Neural crest cell (in vitro differentiated cells): Measurements from ENCODE around the gene DGCR6. TPM values are rescaled to one million over a fixed set of nuclear protein-coding genes. Genes with fewer than 3 reads are reported as not detected.
"Not testable (repeated sequence)": the region's sequence is repeated elsewhere in the genome, so short reads cannot be mapped to it uniquely, and the experiment has no call there.

Experiments used
- DNase-seq: peaks from one replicate; pipeline ENCODE4 v3.0.0; 2021; ENCODE audit warnings: low read depth, mixed read lengths, low spot score
- H3K27ac Mint-ChIP-seq: one replicate; pipeline ENCODE4 v1.8.0; 2021; ENCODE audit warnings: mild to moderate bottlenecking, mixed read lengths; ENCODE audit not compliant: unreplicated experiment
- H3K27me3 Mint-ChIP-seq: 2 replicates; pipeline ENCODE4 v1.8.0; 2021; ENCODE audit warnings: low read depth, mild to moderate bottlenecking, mixed read lengths
- H3K36me3 Mint-ChIP-seq: 2 replicates; pipeline ENCODE4 v1.8.0; 2021; ENCODE audit warnings: low read depth, mild to moderate bottlenecking, mixed read lengths
- H3K4me1 Mint-ChIP-seq: 2 replicates; pipeline ENCODE4 v1.8.0; 2021; ENCODE audit warnings: mixed read lengths
- H3K4me3 Mint-ChIP-seq: one replicate; pipeline ENCODE4 v1.8.0; 2021; ENCODE audit warnings: mild to moderate bottlenecking, mixed read lengths
- H3K9me3 Mint-ChIP-seq: 2 replicates; pipeline ENCODE4 v1.8.0; 2021; ENCODE audit warnings: mixed read lengths
- total RNA-seq: library from RNA; stranded (reverse); gene quantifications from 2 replicates; pipeline ENCODE4 v1.2.1, GENCODE V29; 2021

The DGCR6 gene
- total RNA-seq, 1 donor from 2014 or later: 4.9 TPM

DNA sequence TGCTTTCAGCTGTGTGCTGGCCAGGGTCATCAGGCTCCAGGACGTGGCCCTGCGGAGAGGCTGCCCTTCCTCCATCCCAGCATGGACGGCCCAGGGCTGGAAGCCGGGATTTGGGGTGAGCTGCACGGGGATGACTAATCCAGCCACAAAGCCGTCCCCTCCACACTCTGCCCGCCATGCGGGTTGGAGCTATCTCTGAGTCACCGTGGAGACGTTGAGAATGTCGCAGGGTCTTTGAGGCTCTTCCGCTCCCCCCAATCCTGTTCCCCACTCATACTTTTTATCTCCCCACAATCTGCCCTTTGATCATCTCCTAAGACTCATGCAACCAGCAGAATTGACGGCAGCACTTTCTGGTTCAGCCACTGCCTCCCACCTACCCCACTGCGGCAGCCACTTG is 52.6 kb downstream of the DGCR6 start:
- H3K4me1 Mint-ChIP-seq, DNase-seq, H3K36me3 Mint-ChIP-seq, H3K27ac Mint-ChIP-seq, H3K27me3 Mint-ChIP-seq, H3K4me3 Mint-ChIP-seq, H3K9me3 Mint-ChIP-seq: not testable (repeated sequence)

GRCh38 chr22:18959266-18959665 is 53.1 kb downstream of the DGCR6 start:
- H3K4me3 Mint-ChIP-seq, H3K27me3 Mint-ChIP-seq, H3K9me3 Mint-ChIP-seq, H3K27ac Mint-ChIP-seq, H3K36me3 Mint-ChIP-seq, H3K4me1 Mint-ChIP-seq, DNase-seq: not testable (repeated sequence)

- not testable (repeated sequence) for H3K4me3 Mint-ChIP-seq, H3K27me3 Mint-ChIP-seq, H3K27ac Mint-ChIP-seq, H3K9me3 Mint-ChIP-seq, H3K4me1 Mint-ChIP-seq, DNase-seq, H3K36me3 Mint-ChIP-seq
Measured at GRCh38 chr22:18959741-18960140, 53.6 kb downstream of the DGCR6 start.

DNA sequence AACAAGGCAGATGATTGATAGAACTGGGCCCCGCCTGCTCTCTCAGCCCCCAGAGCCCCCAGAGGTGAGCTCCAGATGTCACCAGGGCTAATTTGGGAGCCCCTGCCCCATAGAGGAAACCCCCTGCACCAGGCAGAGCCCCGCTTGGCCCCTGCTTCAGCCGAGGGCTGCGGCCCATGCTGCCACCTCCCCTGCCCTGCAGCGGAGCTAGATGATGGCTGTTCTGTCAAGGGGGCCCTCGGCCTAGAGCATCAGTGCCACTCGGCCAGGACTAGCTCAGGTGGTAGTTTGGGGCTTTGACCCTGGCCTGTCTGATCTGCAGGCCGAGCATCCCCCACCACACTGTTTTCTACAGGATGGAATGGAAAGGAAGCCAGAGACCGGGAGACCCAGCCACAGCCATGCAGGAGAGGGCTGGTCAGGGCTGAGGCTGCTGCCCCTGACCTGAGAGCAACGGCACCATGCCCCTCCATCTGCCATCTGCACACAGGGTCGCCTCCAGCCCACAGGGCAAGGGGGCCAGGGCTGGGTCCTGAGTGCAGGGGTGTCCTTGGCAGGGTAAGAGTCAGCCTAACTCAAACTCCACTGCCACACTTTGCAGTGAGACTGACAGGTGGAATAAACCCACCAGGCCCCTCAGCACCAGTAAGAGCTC is 54.2 kb downstream of the DGCR6 start:
- not testable (repeated sequence) for H3K4me3 Mint-ChIP-seq, H3K4me1 Mint-ChIP-seq, DNase-seq, H3K27ac Mint-ChIP-seq, H3K9me3 Mint-ChIP-seq, H3K36me3 Mint-ChIP-seq, H3K27me3 Mint-ChIP-seq

DNA sequence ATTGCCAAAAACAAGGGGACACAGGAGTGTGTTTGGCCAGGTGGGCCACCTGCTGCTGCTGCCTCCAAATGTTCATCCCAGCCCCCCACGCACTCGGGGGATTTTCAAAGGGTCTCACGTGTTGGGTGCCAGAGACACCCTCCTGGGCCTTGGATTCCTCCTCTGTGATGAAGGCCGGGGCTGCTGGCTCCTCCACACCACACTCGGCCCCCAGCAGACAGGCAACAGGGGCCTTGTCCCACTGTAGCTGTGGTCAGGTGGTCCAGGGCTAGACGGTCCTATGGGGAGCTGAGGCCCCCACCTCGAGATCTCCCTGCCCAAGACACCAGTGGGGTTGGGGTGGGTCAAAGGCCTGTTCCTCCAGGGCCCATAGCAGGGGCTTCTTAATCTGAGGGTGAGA is 55.1 kb downstream of the DGCR6 start:
- not testable (repeated sequence) for DNase-seq, H3K27me3 Mint-ChIP-seq, H3K4me1 Mint-ChIP-seq, H3K27ac Mint-ChIP-seq, H3K4me3 Mint-ChIP-seq, H3K9me3 Mint-ChIP-seq, H3K36me3 Mint-ChIP-seq

Other genes starting within 250 kb of the DGCR6 start
- 0.09 and 1.3 TPM in 2 replicates for gene PRODH, start 30.0 kb downstream of the DGCR6 start, total RNA-seq
- gene DGCR2, start 216.1 kb downstream of the DGCR6 start, total RNA-seq: 83.6 and 91.6 TPM in 2 replicates
- not detected in 2 replicates for gene TSSK2, start 225.0 kb downstream of the DGCR6 start, total RNA-seq
- gene ESS2, start 238.3 kb downstream of the DGCR6 start, total RNA-seq: 22.7 and 23.5 TPM in 2 replicates
- gene GSC2, start 244.0 kb downstream of the DGCR6 start, total RNA-seq: not detected in 2 replicates